Measurements from ENCODE around the gene CPA1.

The CPA1 gene

GRCh38 chr7:130367088-130367755 is 13.1 kb upstream of the CPA1 start:
- H4K20me1 ChIP-seq (ENCODE audit: control insufficient read depth, insufficient read depth, low read depth, low read length): no peaks in the 10 kb centered on the region
- H3K27me3 ChIP-seq (ENCODE audit: control insufficient read depth, low read length): peaks cover 4% of the 10 kb centered on the region
- no peaks in the 10 kb centered on the region for H3F3A ChIP-seq (ENCODE audit: control insufficient read depth, insufficient read depth)
- H3K79me2 ChIP-seq (ENCODE audit: control insufficient read depth, low read length): no peaks in the 10 kb centered on the region
- H3K9me3 ChIP-seq (ENCODE audit: control insufficient read depth, insufficient read depth, low read length): no peaks in the 10 kb centered on the region
- no peak overlapping the region for H3K27ac ChIP-seq (ENCODE audit: low read depth, low read length)
- H3K4me3 ChIP-seq (ENCODE audit: low read length): no peak overlapping the region
- TF ChIP-seq EZH2phosphoT487 (IDR thresholded peaks at IDR 0.05; ENCODE audit: borderline replicate concordance, low read length): no peak
- TF ChIP-seq CTCF (IDR thresholded peaks at IDR 0.05; ENCODE audit: low read depth, low read length, poor library complexity, severe bottlenecking): no peak
- H3K36me3 ChIP-seq (ENCODE audit: control insufficient read depth, low read length): no peaks in the 10 kb centered on the region
- H3K9me2 ChIP-seq (replicated peaks; ENCODE audit: control insufficient read depth, low read length): no peaks in the 10 kb centered on the region
- H3K4me1 ChIP-seq (ENCODE audit: control insufficient read depth, low read length): no peaks in the 10 kb centered on the region
- H3K4me2 ChIP-seq (ENCODE audit: low read length): no peak overlapping the region

DNA sequence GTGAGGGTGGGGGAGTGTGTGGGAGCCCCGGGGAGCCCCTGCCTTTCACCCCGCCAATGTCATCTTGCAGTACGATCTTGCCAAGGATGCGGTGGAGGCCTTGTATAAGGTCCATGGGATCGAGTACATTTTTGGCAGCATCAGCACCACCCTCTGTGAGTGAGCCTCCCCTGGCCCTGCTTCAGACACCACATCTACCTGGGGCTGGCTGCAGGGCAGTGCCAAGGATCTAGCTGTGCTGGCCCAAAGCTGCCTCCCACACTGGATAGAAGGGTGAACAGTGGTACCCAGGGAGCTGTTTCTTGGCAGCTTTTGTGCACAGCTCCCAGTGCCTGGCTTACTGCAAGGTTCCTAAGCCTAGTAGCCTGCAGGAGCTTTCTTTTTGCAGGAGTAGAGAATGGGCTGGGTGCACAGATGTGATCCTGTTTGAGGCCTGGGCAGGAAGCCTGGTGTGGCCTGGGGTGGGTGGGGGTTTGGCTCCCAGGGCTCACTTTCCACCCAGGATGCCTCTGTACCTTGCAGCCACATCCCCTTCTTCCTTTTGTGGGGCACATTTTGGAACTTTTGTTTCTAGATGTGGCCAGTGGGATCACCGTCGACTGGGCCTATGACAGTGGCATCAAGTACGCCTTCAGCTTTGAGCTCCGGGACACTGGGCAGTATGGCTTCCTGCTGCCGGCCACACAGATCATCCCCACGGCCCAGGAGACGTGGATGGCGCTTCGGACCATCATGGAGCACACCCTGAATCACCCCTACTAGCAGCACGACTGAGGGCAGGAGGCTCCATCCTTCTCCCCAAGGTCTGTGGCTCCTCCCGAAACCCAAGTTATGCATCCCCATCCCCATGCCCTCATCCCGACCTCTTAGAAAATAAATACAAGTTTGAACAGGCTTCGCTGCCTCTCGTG is 12.2 kb upstream of the CPA1 start:
- Histone ChIP-seq H3K9me3 (ENCODE audit: control insufficient read depth, insufficient read depth, low read length) (no peaks in the 10 kb centered on the region), H3K79me2 (ENCODE audit: control insufficient read depth, low read length) (no peaks in the 10 kb centered on the region), H3K36me3 (ENCODE audit: control insufficient read depth, low read length) (no peaks in the 10 kb centered on the region), H3K4me1 (ENCODE audit: control insufficient read depth, low read length) (no peaks in the 10 kb centered on the region), H3K9me2 (replicated peaks; ENCODE audit: control insufficient read depth, low read length) (no peaks in the 10 kb centered on the region), H3K27ac (ENCODE audit: low read depth, low read length) (no peak overlapping the region), H3F3A (ENCODE audit: control insufficient read depth, insufficient read depth) (no peaks in the 10 kb centered on the region), H3K4me2 (ENCODE audit: low read length) (no peak overlapping the region), H3K4me3 (ENCODE audit: low read length) (no peak overlapping the region), H4K20me1 (ENCODE audit: control insufficient read depth, insufficient read depth, low read depth, low read length) (no peaks in the 10 kb centered on the region), H3K27me3 (ENCODE audit: control insufficient read depth, low read length) (peaks cover 4% of the 10 kb centered on the region)
- TF ChIP-seq CTCF (IDR thresholded peaks at IDR 0.05; ENCODE audit: low read depth, low read length, poor library complexity, severe bottlenecking): no peak
- no peak for TF ChIP-seq EZH2phosphoT487 (IDR thresholded peaks at IDR 0.05; ENCODE audit: borderline replicate concordance, low read length)

DNA sequence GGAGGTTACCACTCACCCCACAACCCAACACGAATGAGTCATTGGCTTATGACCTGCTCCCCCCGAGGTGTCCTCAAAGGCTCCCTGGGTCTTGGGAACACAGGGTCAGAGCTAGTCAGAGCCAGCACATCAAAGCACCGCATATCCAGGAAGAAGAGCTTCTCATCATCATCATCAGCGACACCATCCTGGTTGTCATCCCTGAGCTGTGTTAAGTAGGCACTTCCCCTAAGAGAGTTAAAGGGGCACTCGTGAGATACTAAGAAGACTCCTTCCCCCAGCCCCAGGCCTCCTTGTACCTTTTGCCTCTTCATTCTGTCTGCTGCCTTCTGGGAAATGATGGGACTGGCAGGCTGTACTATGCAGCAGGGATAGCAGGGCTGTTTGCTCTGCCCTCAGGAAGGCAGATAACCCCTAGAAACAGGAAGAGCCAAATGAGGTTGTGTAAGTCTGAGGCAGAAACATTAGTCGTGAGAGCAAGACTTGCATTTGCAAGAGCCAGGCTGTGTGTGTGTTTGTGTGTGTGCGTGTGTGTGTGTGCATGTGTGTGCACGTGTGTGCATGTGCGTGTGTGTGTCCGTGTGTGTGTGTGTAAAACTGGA is 11.1 kb upstream of the CPA1 start:
- TF ChIP-seq CTCF (IDR thresholded peaks at IDR 0.05; ENCODE audit: low read depth, low read length, poor library complexity, severe bottlenecking) (no peak), EZH2phosphoT487 (IDR thresholded peaks at IDR 0.05; ENCODE audit: borderline replicate concordance, low read length) (no peak)
- no peak overlapping the region for H3K4me2 ChIP-seq (ENCODE audit: low read length)
- no peaks in the 10 kb centered on the region for H3K9me3 ChIP-seq (ENCODE audit: control insufficient read depth, insufficient read depth, low read length)
- H3K27me3 ChIP-seq (ENCODE audit: control insufficient read depth, low read length): no peaks in the 10 kb centered on the region
- H3K36me3 ChIP-seq (ENCODE audit: control insufficient read depth, low read length): no peaks in the 10 kb centered on the region
- no peaks in the 10 kb centered on the region for H3K79me2 ChIP-seq (ENCODE audit: control insufficient read depth, low read length)
- H3F3A ChIP-seq (ENCODE audit: control insufficient read depth, insufficient read depth): no peaks in the 10 kb centered on the region
- no peaks in the 10 kb centered on the region for H3K9me2 ChIP-seq (replicated peaks; ENCODE audit: control insufficient read depth, low read length)
- no peak overlapping the region for H3K4me3 ChIP-seq (ENCODE audit: low read length)
- H3K4me1 ChIP-seq (ENCODE audit: control insufficient read depth, low read length): no peaks in the 10 kb centered on the region
- H4K20me1 ChIP-seq (ENCODE audit: control insufficient read depth, insufficient read depth, low read depth, low read length): no peaks in the 10 kb centered on the region
- no peak overlapping the region for H3K27ac ChIP-seq (ENCODE audit: low read depth, low read length)

Measured in DOHH2 (cell line).